Measurements from ENCODE around the gene PARP1. TPM values are rescaled to one million over a fixed set of nuclear protein-coding genes. Genes with fewer than 3 reads are reported as not detected.

The PARP1 gene
- total RNA-seq, 1 donor from 2014 or later, result 18.4 TPM

GRCh38 chr1:226384717-226385116 lies 23.2 kb downstream of the PARP1 start:
- DNase-seq (ENCODE audit: low read depth) (no peak), FAIRE-seq (peak; percentile 90)
- peaks cover 26% of the 10 kb centered on the region for H3K36me3 ChIP-seq (ENCODE audit: control insufficient read depth, insufficient read depth, low read length)
- H3K27me3 ChIP-seq (ENCODE audit: control insufficient read depth, insufficient read depth, low read length), result no peaks in the 10 kb centered on the region
- no peak for TF ChIP-seq CTCF (IDR thresholded peaks at IDR 0.05; ENCODE audit: insufficient read depth, low read length, severe bottlenecking)
- no peak overlapping the region for H3K4me3 ChIP-seq (ENCODE audit: low read depth, low read length)

GRCh38 chr1:226384040-226384439 lies 23.9 kb downstream of the PARP1 start:
- peaks cover 28% of the 10 kb centered on the region for H3K36me3 ChIP-seq (ENCODE audit: control insufficient read depth, insufficient read depth, low read length)
- TF ChIP-seq CTCF (IDR thresholded peaks at IDR 0.05; ENCODE audit: insufficient read depth, low read length, severe bottlenecking), result no peak
- FAIRE-seq (no peak), DNase-seq (ENCODE audit: low read depth) (no peak)
- no peak overlapping the region for H3K4me3 ChIP-seq (ENCODE audit: low read depth, low read length)
- H3K27me3 ChIP-seq (ENCODE audit: control insufficient read depth, insufficient read depth, low read length), result no peaks in the 10 kb centered on the region

- no peaks in the 10 kb centered on the region for H3K27me3 ChIP-seq (ENCODE audit: control insufficient read depth, insufficient read depth, low read length)
These were observed 25.9 kb downstream of the PARP1 start for GRCh38 chr1:226382030-226382429.

GRCh38 chr1:226381226-226381998 lies 26.5 kb downstream of the PARP1 start:
- H3K27me3 ChIP-seq (ENCODE audit: control insufficient read depth, insufficient read depth, low read length), result no peaks in the 10 kb centered on the region
- peaks cover 25% of the 10 kb centered on the region for H3K36me3 ChIP-seq (ENCODE audit: control insufficient read depth, insufficient read depth, low read length)
- no peak for DNase-seq (ENCODE audit: low read depth)
- no peak for TF ChIP-seq CTCF (IDR thresholded peaks at IDR 0.05; ENCODE audit: insufficient read depth, low read length, severe bottlenecking)
- no peak for FAIRE-seq
- H3K4me3 ChIP-seq (ENCODE audit: low read depth, low read length), result no peak overlapping the region

More at GRCh38 chr1:226382030-226382429, 25.9 kb downstream of the PARP1 start:
- no peak for TF ChIP-seq CTCF (IDR thresholded peaks at IDR 0.05; ENCODE audit: insufficient read depth, low read length, severe bottlenecking)
- FAIRE-seq (no peak), DNase-seq (ENCODE audit: low read depth) (no peak)
- peaks cover 25% of the 10 kb centered on the region for H3K36me3 ChIP-seq (ENCODE audit: control insufficient read depth, insufficient read depth, low read length)
- H3K4me3 ChIP-seq (ENCODE audit: low read depth, low read length), result no peak overlapping the region

- DNase-seq (ENCODE audit: low read depth), result no peak
- no peak for TF ChIP-seq CTCF (IDR thresholded peaks at IDR 0.05; ENCODE audit: insufficient read depth, low read length, severe bottlenecking)
- Histone ChIP-seq H3K27me3 (ENCODE audit: control insufficient read depth, insufficient read depth, low read length) (no peaks in the 10 kb centered on the region), H3K4me3 (ENCODE audit: low read depth, low read length) (no peak overlapping the region), H3K36me3 (ENCODE audit: control insufficient read depth, insufficient read depth, low read length) (peaks cover 21% of the 10 kb centered on the region)
- no peak for FAIRE-seq
These were observed 29.8 kb downstream of the PARP1 start for GRCh38 chr1:226378071-226378470.

GRCh38 chr1:226376300-226376699 lies 31.6 kb downstream of the PARP1 start:
- H3K4me3 ChIP-seq (ENCODE audit: low read depth, low read length), result no peak overlapping the region
- H3K36me3 ChIP-seq (ENCODE audit: control insufficient read depth, insufficient read depth, low read length), result peaks cover 13% of the 10 kb centered on the region
- no peak for FAIRE-seq
- no peaks in the 10 kb centered on the region for H3K27me3 ChIP-seq (ENCODE audit: control insufficient read depth, insufficient read depth, low read length)
- DNase-seq (ENCODE audit: low read depth), result no peak
- TF ChIP-seq CTCF (IDR thresholded peaks at IDR 0.05; ENCODE audit: insufficient read depth, low read length, severe bottlenecking), result no peak

Measured in bronchial epithelial cell (primary cell).